ENCODE measurements around the gene CNOT6L. TPM values are rescaled to one million over a fixed set of nuclear protein-coding genes. Genes with fewer than 3 reads are reported as not detected.

CNOT6L gene
- polyA plus RNA-seq, 6 donors from 2014 or later, result 45.0 to 63.8 (median 53.0) TPM

GRCh38 chr4:77845400-77845799, 26.2 kb upstream of the CNOT6L start:
- Mint-ChIP-seq H3K36me3 (no peaks in the 10 kb centered on the region), H3K4me1 (no peaks in the 10 kb centered on the region), H3K4me3 (no peak overlapping the region), H3K27ac (no peak overlapping the region), H3K9me3 (no peaks in the 10 kb centered on the region), H3K27me3 (no peaks in the 10 kb centered on the region)
- no peak for DNase-seq
- ATAC-seq (ENCODE audit: low read depth in 2 of 2), result no peak

GRCh38 chr4:77844363-77844762, 25.2 kb upstream of the CNOT6L start:
- H3K4me3 Mint-ChIP-seq, result no peak overlapping the region
- H3K27me3 Mint-ChIP-seq, result no peaks in the 10 kb centered on the region
- DNase-seq (no peak), ATAC-seq (ENCODE audit: low read depth in 2 of 2) (no peak)
- H3K9me3 Mint-ChIP-seq, result no peaks in the 10 kb centered on the region
- H3K27ac Mint-ChIP-seq, result no peak overlapping the region
- no peaks in the 10 kb centered on the region for H3K4me1 Mint-ChIP-seq
- no peaks in the 10 kb centered on the region for H3K36me3 Mint-ChIP-seq

GRCh38 chr4:77843628-77844027, 24.5 kb upstream of the CNOT6L start:
- no peak for ATAC-seq (ENCODE audit: low read depth in 2 of 2)
- Mint-ChIP-seq H3K4me3 (no peak overlapping the region), H3K27me3 (no peaks in the 10 kb centered on the region), H3K9me3 (no peaks in the 10 kb centered on the region), H3K27ac (no peak overlapping the region), H3K4me1 (no peaks in the 10 kb centered on the region), H3K36me3 (no peaks in the 10 kb centered on the region)
- no peak for DNase-seq

- Mint-ChIP-seq H3K4me1 (no peaks in the 10 kb centered on the region), H3K27ac (no peak overlapping the region), H3K4me3 (no peak overlapping the region), H3K9me3 (no peaks in the 10 kb centered on the region), H3K27me3 (peaks cover 0 to 5% (median 0%) of the 10 kb centered on the region in 3 donors), H3K36me3 (no peaks in the 10 kb centered on the region)
- ATAC-seq (ENCODE audit: low read depth in 2 of 2), result no peak
- DNase-seq, result no peak
These were observed 15.2 kb upstream of the CNOT6L start for GRCh38 chr4:77834403-77834802.

- H3K4me3 Mint-ChIP-seq, result no peak overlapping the region
- no peak for DNase-seq
- H3K9me3 Mint-ChIP-seq, result no peaks in the 10 kb centered on the region
- H3K4me1 Mint-ChIP-seq, result peaks cover under 1 to 4% (median 2%) of the 10 kb centered on the region in 3 donors
- no peaks in the 10 kb centered on the region for H3K36me3 Mint-ChIP-seq
- H3K27me3 Mint-ChIP-seq, result peaks cover 0 to 5% (median 0%) of the 10 kb centered on the region in 3 donors
- no peak overlapping the region for H3K27ac Mint-ChIP-seq
- no peak for ATAC-seq (ENCODE audit: low read depth in 2 of 2)
These were observed 14.1 kb upstream of the CNOT6L start for GRCh38 chr4:77833126-77833724.

- Mint-ChIP-seq H3K4me1 (peaks cover 29 to 41% (median 39%) of the 10 kb centered on the region in 3 donors), H3K27ac (peak overlapping the region in 5 of 6 donors; percentile 4 to 87 (median 31)), H3K27me3 (no peaks in the 10 kb centered on the region), H3K9me3 (no peaks in the 10 kb centered on the region), H3K4me3 (peak overlapping the region in 5 of 8 donors; percentile 7 to 56 (median 42)), H3K36me3 (no peaks in the 10 kb centered on the region)
- DNase-seq (no peak), ATAC-seq (ENCODE audit: low read depth in 2 of 2) (peak; percentile 49 to 60)
These were observed 8.2 kb upstream of the CNOT6L start for GRCh38 chr4:77827343-77827742.

- Mint-ChIP-seq H3K27me3 (no peaks in the 10 kb centered on the region), H3K4me3 (peak overlapping the region in 6 of 8 donors; percentile 9 to 66 (median 39)), H3K9me3 (no peaks in the 10 kb centered on the region), H3K4me1 (peaks cover 40 to 51% (median 48%) of the 10 kb centered on the region in 3 donors), H3K36me3 (no peaks in the 10 kb centered on the region), H3K27ac (peak overlapping the region in 5 of 6 donors; percentile 4 to 91 (median 81))
- ATAC-seq (ENCODE audit: low read depth in 2 of 2) (peak; percentile 62 to 78), DNase-seq (peak; percentile 63)
These were observed 7.1 kb upstream of the CNOT6L start for GRCh38 chr4:77826275-77826674.

GRCh38 chr4:77821775-77822174, 2.6 kb upstream of the CNOT6L start:
- DNase-seq, result peak; percentile 62
- peaks cover 47 to 55% (median 55%) of the 10 kb centered on the region in 3 donors for H3K4me1 Mint-ChIP-seq
- H3K36me3 Mint-ChIP-seq, result peaks cover 0 to 14% of the 10 kb centered on the region in 2 donors
- peak overlapping the region in 7 of 8 donors; percentile 5 to 98 (median 97) for H3K4me3 Mint-ChIP-seq
- H3K27me3 Mint-ChIP-seq, result no peaks in the 10 kb centered on the region
- peaks cover 0 to 4% (median 0%) of the 10 kb centered on the region in 7 donors for H3K9me3 Mint-ChIP-seq
- peak; percentile 9 to 22 for ATAC-seq (ENCODE audit: low read depth in 2 of 2)
- peak overlapping the region; percentile 98 to 99 (median 99) for H3K27ac Mint-ChIP-seq

- peak overlapping the region; percentile 98 to 99 (median 99) for H3K27ac Mint-ChIP-seq
- peak overlapping the region; percentile 93 to 99 (median 97) for H3K4me3 Mint-ChIP-seq
These were observed 1.7 kb upstream of the CNOT6L start for GRCh38 chr4:77820649-77821561.

GRCh38 chr4:77819843-77820648, 878 bp upstream of the CNOT6L start:
- Mint-ChIP-seq H3K4me3 (peak overlapping the region; percentile 93 to 99 (median 97)), H3K9me3 (peaks cover 0 to 4% (median 0%) of the 10 kb centered on the region in 7 donors), H3K27me3 (no peaks in the 10 kb centered on the region), H3K27ac (peak overlapping the region; percentile 98 to 99 (median 99)), H3K36me3 (peaks cover 0 to 14% of the 10 kb centered on the region in 2 donors), H3K4me1 (peaks cover 42 to 55% (median 47%) of the 10 kb centered on the region in 3 donors)
- ATAC-seq (ENCODE audit: low read depth in 2 of 2) (peak; percentile 61 to 66), DNase-seq (peak; percentile 94)

More at GRCh38 chr4:77820649-77821561, 1.7 kb upstream of the CNOT6L start:
- Mint-ChIP-seq H3K36me3 (peaks cover 0 to 14% of the 10 kb centered on the region in 2 donors), H3K4me1 (peaks cover 40 to 51% (median 46%) of the 10 kb centered on the region in 3 donors), H3K27me3 (no peaks in the 10 kb centered on the region), H3K9me3 (peaks cover 0 to 4% (median 0%) of the 10 kb centered on the region in 7 donors)
- ATAC-seq (ENCODE audit: low read depth in 2 of 2), result peak; percentile 13 to 26
- peak; percentile 65 for DNase-seq

- Mint-ChIP-seq H3K36me3 (peaks cover 0 to 14% of the 10 kb centered on the region in 2 donors), H3K27ac (peak overlapping the region; percentile 99 to 100 (median 100)), H3K4me1 (peaks cover 40 to 57% (median 49%) of the 10 kb centered on the region in 3 donors), H3K27me3 (no peaks in the 10 kb centered on the region), H3K4me3 (peak overlapping the region; percentile 93 to 100 (median 98)), H3K9me3 (peaks cover 0 to 4% (median 0%) of the 10 kb centered on the region in 7 donors)
- ATAC-seq (ENCODE audit: low read depth in 2 of 2) (peak; percentile 47 to 58), DNase-seq (peak; percentile 93)
These were observed 255 bp upstream of the CNOT6L start for GRCh38 chr4:77819404-77819842.

- DNase-seq, result peak; percentile 57
- Mint-ChIP-seq H3K27ac (peak overlapping the region; percentile 97 to 99 (median 98)), H3K4me3 (peak overlapping the region; percentile 87 to 99 (median 98)), H3K9me3 (peaks cover 0 to 4% (median 0%) of the 10 kb centered on the region in 7 donors), H3K36me3 (peaks cover 0 to 14% of the 10 kb centered on the region in 2 donors), H3K4me1 (peaks cover 49 to 67% (median 62%) of the 10 kb centered on the region in 3 donors), H3K27me3 (no peaks in the 10 kb centered on the region)
- ATAC-seq (ENCODE audit: low read depth in 2 of 2), result peak; percentile 19
These were observed 1.0 kb downstream of the CNOT6L start for GRCh38 chr4:77818073-77818601.
